Heart left ventricle (tissue), 16 donors: ENCODE results near the gene RAMP1. TPM values are rescaled to one million over a fixed set of nuclear protein-coding genes. Genes with fewer than 3 reads are reported as not detected.
A peak's percentile ranks its signal among the peaks of the same experiment; 100 is the strongest.
"Not testable (repeated sequence)": the region's sequence is repeated elsewhere in the genome, so short reads cannot be mapped to it uniquely, and the experiment has no call there.

Source experiments
- ATAC-seq, 4 donors: fragments of 200-7000 bp; cut with Tn5 transposase; one replicate each; pipeline ENCODE4 v1.9.1; 2020 to 2022; ENCODE audit warnings: moderate library complexity in 4 of 4, mild to moderate bottlenecking in 3 of 4, moderate number of reproducible peaks in 1 of 4
- DNase-seq, 5 donors: peaks; one replicate each; pipeline ENCODE4 v3.0.0-alpha.2; 2020
- H3K27ac ChIP-seq, 12 donors: fragments of 200-600 bp; sonication (generic) in 4 of 12; one replicate each; pipeline versions ENCODE4 v1.5.0 to v1.8.0; 2016 to 2022; ENCODE audit warnings: mild to moderate bottlenecking in 2 of 12
- H3K27me3 ChIP-seq, 9 donors: fragments of 200-600 bp; sonication (generic) in 2 of 9; one replicate each; pipeline versions ENCODE4 v1.5.1 to v1.8.0; 2016 to 2022; ENCODE audit warnings: mild to moderate bottlenecking in 3 of 9
- H3K36me3 ChIP-seq, 9 donors: fragments of 200-600 bp; sonication (generic) in 2 of 9; one replicate each; pipeline versions ENCODE4 v1.5.0 to v1.8.0; 2018 to 2022; ENCODE audit warnings: mild to moderate bottlenecking in 2 of 9
- H3K4me1 ChIP-seq, 12 donors: fragments of 200-600 bp; sonication (generic) in 4 of 12; one replicate each; pipeline versions ENCODE4 v1.5.0 to v1.8.0; 2016 to 2022; ENCODE audit warnings: mild to moderate bottlenecking in 3 of 12
- H3K4me3 ChIP-seq, 12 donors: fragments of 200-600 bp; sonication (generic) in 4 of 12; one replicate each; pipeline versions ENCODE4 v1.5.0 to v1.8.0; 2017 to 2022; ENCODE audit warnings: mild to moderate bottlenecking in 9 of 12, moderate library complexity in 4 of 12
- H3K9me3 ChIP-seq, 12 donors: fragments of 200-600 bp; sonication (generic) in 4 of 12; one replicate each; pipeline versions ENCODE4 v1.5.0 to v1.8.0; 2016 to 2022; ENCODE audit warnings: mild to moderate bottlenecking in 1 of 12
- POLR2A ChIP-seq, 2 donors: fragments of 450-650 bp; IDR thresholded peaks; one replicate each; pipeline ENCODE4 v1.6.1; 2017; ENCODE audit warnings: antibody characterized with exemption in 2 of 2, mild to moderate bottlenecking in 2 of 2, moderate library complexity in 2 of 2
- WGBS, 4 donors: extraction: QIAGEN DNeasy Blood & Tissue Kit in 2 of 4; methylation state at CpG; one replicate each; pipeline versions ENCODE4 v1.1.5 to v1.1.7; 2013 to 2018; 5-methylcytosine and 5-hydroxymethylcytosine counted together
- intact Hi-C, 10 donors: fragments of 100-400 bp; cut with DNase I; formaldehyde crosslinking; loops; one replicate each; pipeline versions ENCODE4 v1.11.1 to v1.14.2; 2022
- polyA plus RNA-seq, 2 donors: library from polyadenylated mRNA; stranded (reverse); fragments of 200-250 nt; gene quantifications; one replicate each; pipeline ENCODE4 v1.2.3, GENCODE V29; 2013
- total RNA-seq, 9 donors: library from RNA; depleted of rRNA in 2 of 9; stranded (reverse); fragments of >200 nt in 2 of 9; fragmentation: NEBNext Ultra II Directional in 3 of 9; extraction: Animal tissue kit (Norgen Biotek cat#: 25700) in 3 of 9; gene quantifications; one replicate each; pipeline versions ENCODE4 v1.1.0 to v1.2.4, GENCODE V29; 2016 to 2023
- TF ChIP-seq, protein P1 (sequence below), 12 donors: fragments of 200-600 bp; sonication (generic) in 4 of 12; IDR thresholded peaks; one replicate each; pipeline versions ENCODE4 v1.5.0 to v1.8.0; 2018 to 2022; ENCODE audit warnings: antibody characterized with exemption in 12 of 12, mild to moderate bottlenecking in 5 of 12
- donor health status: ischemic (EF 13 %, LVEDD 7.1; RV severe dilation, severe dysfunction).
- donor health status: healthy with polysubstance abuse.
- donor health status: DM: no; HTN: yes; CAD: no.
- donor health status: DM: no; HTN: no; CAD: no.
- donor health status: ischemic (EF 25% LVEDD 6.9; RV normal size, moderate dysfunction).
- donor health status: ischemic (EF 25% LVEDD 5.7; RV mildly dilated, moderate dysfunction).
- donor health status: healthy.
- donor health status: DM: yes; HTN: yes; CAD: no.
- donor health status: ischemic (EF 35%, LVEDD 5.7; RV mildly dilated, moderate dysfunction).
- donor health status: nonischemic (EF 11% LVEDD 7.7; RV severe dilation, severe dysfunction).
- donor health status: DM: yes; HTN: yes; CAD: no.
- donor health status: PGD.
- donor health status: ischemic (EF 29% LVEDD 5.4; RV normal size, mild dysfunction).
- donor health status: nonischemic (EF 23%, LVEDD 6.1; RV moderate dilation, normal function).

The RAMP1 gene
- total and polyA plus RNA-seq, 11 donors, result 36.5 to 1,114 (median 201) TPM

DNA sequence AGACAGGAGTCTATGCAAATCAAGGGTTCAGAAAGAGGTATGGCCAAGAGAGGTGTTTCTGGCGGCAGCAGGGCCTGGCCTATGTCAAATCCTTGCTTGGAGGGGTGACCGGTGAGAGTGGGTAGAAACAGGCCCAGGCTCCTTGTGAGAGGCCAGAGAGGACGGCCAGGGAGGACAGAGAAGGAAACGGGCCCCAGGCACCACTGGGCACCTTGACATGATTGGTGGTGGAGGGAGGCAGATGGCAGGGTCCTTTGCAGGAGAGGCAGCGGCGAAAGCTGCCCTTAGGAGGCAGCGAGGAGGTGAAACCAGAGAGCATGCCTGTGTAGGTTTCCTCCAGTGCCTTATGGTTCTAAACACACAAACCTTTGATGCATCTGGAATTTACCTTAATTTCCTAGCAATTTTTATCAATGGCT, 6.2 kb downstream of the RAMP1 start:
- no peaks in the 10 kb centered on the region for H3K9me3 ChIP-seq
- WGBS, 4 donors, result 61 to 83% (median 69%) methylated on average over 7 of the region's 7 CpGs
- DNase-seq, result no peak
- no peaks in the 10 kb centered on the region for H3K36me3 ChIP-seq
- intact Hi-C loops, result loop anchor here in 2 of 10 donors (2.0 to 5.0 kb wide), 2 partner anchors 21 to 417 kb away; no protein-coding TSS in a partner anchor
- peak overlapping the region in 10 of 12 donors; percentile 38 to 97 (median 88) for H3K27ac ChIP-seq
- TF ChIP-seq, protein P1, sequence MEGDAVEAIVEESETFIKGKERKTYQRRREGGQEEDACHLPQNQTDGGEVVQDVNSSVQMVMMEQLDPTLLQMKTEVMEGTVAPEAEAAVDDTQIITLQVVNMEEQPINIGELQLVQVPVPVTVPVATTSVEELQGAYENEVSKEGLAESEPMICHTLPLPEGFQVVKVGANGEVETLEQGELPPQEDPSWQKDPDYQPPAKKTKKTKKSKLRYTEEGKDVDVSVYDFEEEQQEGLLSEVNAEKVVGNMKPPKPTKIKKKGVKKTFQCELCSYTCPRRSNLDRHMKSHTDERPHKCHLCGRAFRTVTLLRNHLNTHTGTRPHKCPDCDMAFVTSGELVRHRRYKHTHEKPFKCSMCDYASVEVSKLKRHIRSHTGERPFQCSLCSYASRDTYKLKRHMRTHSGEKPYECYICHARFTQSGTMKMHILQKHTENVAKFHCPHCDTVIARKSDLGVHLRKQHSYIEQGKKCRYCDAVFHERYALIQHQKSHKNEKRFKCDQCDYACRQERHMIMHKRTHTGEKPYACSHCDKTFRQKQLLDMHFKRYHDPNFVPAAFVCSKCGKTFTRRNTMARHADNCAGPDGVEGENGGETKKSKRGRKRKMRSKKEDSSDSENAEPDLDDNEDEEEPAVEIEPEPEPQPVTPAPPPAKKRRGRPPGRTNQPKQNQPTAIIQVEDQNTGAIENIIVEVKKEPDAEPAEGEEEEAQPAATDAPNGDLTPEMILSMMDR (IDR thresholded peaks at IDR 0.05), result no peak
- no peak for TF ChIP-seq POLR2A (IDR thresholded peaks at IDR 0.05)
- peaks cover 0 to 13% (median 0%) of the 10 kb centered on the region in 9 donors for H3K27me3 ChIP-seq
- peaks cover 0 to 49% (median 16%) of the 10 kb centered on the region in 12 donors for H3K4me1 ChIP-seq
- ATAC-seq, result peak in 3 of 4 donors; percentile 7 to 14 (median 9)
- H3K4me3 ChIP-seq, result no peak overlapping the region

DNA sequence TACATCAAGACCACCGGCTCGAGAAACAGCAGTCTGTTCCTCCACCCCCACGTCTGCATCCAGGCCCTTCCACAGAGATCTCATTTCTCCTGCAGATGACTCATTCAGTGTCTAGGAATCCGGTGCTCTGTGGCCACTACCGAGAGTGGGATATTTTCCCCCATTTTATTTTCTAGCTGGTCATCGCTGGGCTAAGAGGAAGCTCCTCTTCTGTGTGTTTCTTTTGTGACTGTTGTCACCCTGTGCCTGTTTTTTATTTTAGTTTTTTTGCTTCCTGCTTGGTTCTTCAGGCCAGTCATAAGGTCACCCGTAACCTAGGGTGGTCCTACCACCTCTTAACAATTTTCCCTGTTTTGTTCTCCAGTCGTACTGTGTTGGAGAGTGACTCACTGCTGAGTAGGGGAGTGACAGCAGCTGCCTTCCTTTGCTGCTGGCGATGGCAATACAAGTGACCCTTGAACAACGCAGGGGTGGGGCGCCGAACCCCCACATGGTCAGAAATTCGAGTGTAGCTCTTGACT, 6.7 kb downstream of the RAMP1 start:
- H3K4me3 ChIP-seq, result no peak overlapping the region
- peak overlapping the region in 9 of 12 donors; percentile 65 to 97 (median 90) for H3K27ac ChIP-seq
- H3K27me3 ChIP-seq, result peaks cover 0 to 8% (median 0%) of the 10 kb centered on the region in 9 donors
- no peaks in the 10 kb centered on the region for H3K9me3 ChIP-seq
- TF ChIP-seq POLR2A (IDR thresholded peaks at IDR 0.05), result no peak
- TF ChIP-seq, protein P1 (IDR thresholded peaks at IDR 0.05), result no peak
- WGBS, 4 donors, result 47 to 50% (median 48%) methylated on average over 13 of the region's 13 CpGs
- DNase-seq (no peak), ATAC-seq (no peak)
- H3K4me1 ChIP-seq, result peaks cover 0 to 53% (median 16%) of the 10 kb centered on the region in 12 donors
- no peaks in the 10 kb centered on the region for H3K36me3 ChIP-seq
- intact Hi-C loops, result loop anchor here in 1 of 10 donors (5.0 kb wide), 1 partner anchor 416 kb away; no protein-coding TSS in a partner anchor

DNA sequence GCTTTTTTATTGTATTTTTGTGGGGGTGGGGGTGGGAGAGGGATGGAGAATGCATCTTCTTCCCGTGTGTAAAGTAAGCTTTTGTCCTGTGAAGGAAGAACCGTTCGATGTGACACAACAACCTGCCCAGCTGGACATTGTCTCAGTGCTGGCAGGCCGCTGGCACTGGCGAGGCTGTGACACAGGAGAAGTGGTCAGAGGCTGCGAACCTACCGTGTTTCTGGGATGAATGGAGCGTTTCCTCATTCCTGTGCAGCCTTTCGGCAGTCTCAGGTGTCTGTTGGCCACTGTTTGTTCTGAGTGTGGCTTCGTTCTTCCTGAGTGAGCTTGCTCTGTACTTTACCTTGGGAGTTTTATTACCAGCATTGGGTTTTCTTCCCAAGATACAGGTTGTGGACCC, 8.0 kb downstream of the RAMP1 start:
- no peak for DNase-seq
- H3K4me1 ChIP-seq, result peaks cover 0 to 59% (median 16%) of the 10 kb centered on the region in 12 donors
- ATAC-seq, result no peak

DNA sequence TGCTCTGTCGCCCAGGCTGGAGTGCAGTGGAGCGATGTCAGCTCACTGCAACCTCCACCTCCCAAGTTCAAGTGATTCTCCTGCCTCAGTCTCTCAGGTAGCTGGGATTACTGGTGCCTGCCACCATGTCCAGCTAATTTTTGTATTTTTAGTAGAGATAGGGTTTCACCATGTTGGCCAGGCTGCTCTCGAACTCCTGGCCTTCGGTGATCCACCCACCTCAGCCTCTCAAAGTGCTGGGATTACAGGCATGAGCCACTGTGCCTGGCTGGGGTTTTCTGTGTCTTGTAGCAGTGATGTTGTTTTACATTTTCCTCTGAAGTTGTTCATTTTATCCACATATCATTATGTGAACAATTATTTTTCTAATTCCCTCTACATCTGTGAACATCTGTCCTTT, 8.7 kb downstream of the RAMP1 start:
- ATAC-seq, DNase-seq, H3K9me3 ChIP-seq, H3K27me3 ChIP-seq, H3K4me3 ChIP-seq, H3K36me3 ChIP-seq: not testable (repeated sequence)
- peaks cover 0 to 59% (median 19%) of the 10 kb centered on the region in 12 donors for H3K4me1 ChIP-seq
- H3K27ac ChIP-seq, result peak overlapping the region in 2 of 12 donors; percentile 10 to 97
- intact Hi-C loops, result loop anchor here in 1 of 10 donors (5.0 kb wide), 1 partner anchor 414 kb away; no protein-coding TSS in a partner anchor
- 80 to 90% (median 88%) methylated on average over 4 of the region's 4 CpGs for WGBS, 4 donors

More for the DNA sequence above, 8.0 kb downstream of the RAMP1 start:
- H3K27ac ChIP-seq, result peak overlapping the region in 1 of 12 donors; percentile 97
- H3K36me3 ChIP-seq, result no peaks in the 10 kb centered on the region
- no peak overlapping the region for H3K4me3 ChIP-seq
- peaks cover 0 to 6% (median 0%) of the 10 kb centered on the region in 9 donors for H3K27me3 ChIP-seq
- intact Hi-C loops, result loop anchor here in 1 of 10 donors (5.0 kb wide), 1 partner anchor 415 kb away; no protein-coding TSS in a partner anchor
- WGBS, 4 donors, result 78 to 86% (median 82%) methylated on average over 9 to 10 of the region's 10 CpGs
- no peak for TF ChIP-seq POLR2A (IDR thresholded peaks at IDR 0.05)
- TF ChIP-seq, protein P1 (IDR thresholded peaks at IDR 0.05), result no peak
- H3K9me3 ChIP-seq, result no peaks in the 10 kb centered on the region
